Right ventricle myocardium inferior (tissue), 1 donor: Measurements from ENCODE around the gene ABCB7. TPM values are rescaled to one million over a fixed set of nuclear protein-coding genes. Genes with fewer than 3 reads are reported as not detected.
"Not testable (repeated sequence)": the region's sequence is repeated elsewhere in the genome, so short reads cannot be mapped to it uniquely, and the experiment has no call there.

Experiments
- ATAC-seq: fragments of 200-7000 bp; cut with Tn5 transposase; one replicate; pipeline ENCODE4 v1.9.1; 2020; ENCODE audit warnings: mild to moderate bottlenecking, moderate library complexity
- DNase-seq: peaks from one replicate; pipeline ENCODE4 v3.0.0; 2021; ENCODE audit errors: missing footprints
- intact Hi-C: fragments of 100-400 bp; cut with DNase I; formaldehyde crosslinking; loops from one replicate; pipeline ENCODE4 v1.11.0; 2022
- long read RNA-seq: library from polyadenylated mRNA; unstranded; transcript quantifications from one replicate; pipeline ENCODE4 v2.0.0, GENCODE V29; 2021
- total RNA-seq: library from RNA; stranded (reverse); fragmentation: NEBNext Ultra II Directional; extraction: Animal tissue kit (Norgen Biotek cat#: 25700); gene quantifications from one replicate; pipeline ENCODE4 v1.2.1, GENCODE V29; 2021
- donor health status: DM: no; HTN: yes; CAD: no; lungs with severe emphysema.

The ABCB7 gene
- 37.7 TPM for total RNA-seq
- long read RNA-seq, full-length matches to known transcripts: 23 of 25 reads
- long read RNA-seq, partial matches to known transcripts: 1 of 25 reads
- long read RNA-seq, other reads (novel, unspliced or antisense): 1 of 25 reads

DNA sequence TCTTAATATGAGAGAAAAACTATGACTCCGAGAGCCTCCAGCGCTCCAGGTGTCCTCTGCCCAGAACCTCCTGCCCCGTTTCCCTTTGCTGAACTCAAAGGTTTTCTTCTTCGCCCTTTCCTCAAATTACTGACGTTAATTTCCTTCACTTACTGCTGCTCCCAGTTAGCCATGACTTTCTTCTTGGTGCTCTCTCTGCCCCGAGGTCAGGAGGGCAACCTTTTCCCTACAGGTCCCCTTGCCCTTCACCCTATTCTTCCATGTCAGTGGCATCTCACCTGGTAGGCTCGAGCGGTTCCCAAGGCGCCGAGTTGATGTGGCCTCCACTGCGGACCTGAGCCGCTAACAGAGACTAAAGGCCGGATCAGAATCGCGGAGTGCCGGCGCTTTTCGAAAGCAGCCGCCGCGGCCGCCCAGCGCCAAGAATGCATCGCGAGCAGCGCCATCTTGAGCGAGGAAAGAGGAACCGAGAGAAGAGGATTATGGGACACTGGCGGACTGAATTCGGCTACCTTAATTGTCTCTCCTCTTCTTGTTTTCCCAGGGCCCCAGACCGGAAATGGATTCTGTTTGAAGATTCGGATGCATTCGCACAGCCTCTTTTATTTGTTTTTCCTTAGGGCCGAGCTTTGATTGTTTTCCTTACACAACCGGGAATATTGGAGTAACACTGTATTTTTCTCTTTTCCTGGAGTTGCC, at the start of gene ABCB7:
Gene ABCB7 (minus strand): TSS at position 457 of the 699 bp plus-strand sequence. CDS start 11 bp downstream, at position 446.
- ATAC-seq (peak; percentile 92), DNase-seq (peak; percentile 63)
- intact Hi-C loops: loop anchor here (2.0 to 10.0 kb wide), 3 partner anchors 51 to 449 kb away; partner anchors contain the start of gene UPRT

DNA sequence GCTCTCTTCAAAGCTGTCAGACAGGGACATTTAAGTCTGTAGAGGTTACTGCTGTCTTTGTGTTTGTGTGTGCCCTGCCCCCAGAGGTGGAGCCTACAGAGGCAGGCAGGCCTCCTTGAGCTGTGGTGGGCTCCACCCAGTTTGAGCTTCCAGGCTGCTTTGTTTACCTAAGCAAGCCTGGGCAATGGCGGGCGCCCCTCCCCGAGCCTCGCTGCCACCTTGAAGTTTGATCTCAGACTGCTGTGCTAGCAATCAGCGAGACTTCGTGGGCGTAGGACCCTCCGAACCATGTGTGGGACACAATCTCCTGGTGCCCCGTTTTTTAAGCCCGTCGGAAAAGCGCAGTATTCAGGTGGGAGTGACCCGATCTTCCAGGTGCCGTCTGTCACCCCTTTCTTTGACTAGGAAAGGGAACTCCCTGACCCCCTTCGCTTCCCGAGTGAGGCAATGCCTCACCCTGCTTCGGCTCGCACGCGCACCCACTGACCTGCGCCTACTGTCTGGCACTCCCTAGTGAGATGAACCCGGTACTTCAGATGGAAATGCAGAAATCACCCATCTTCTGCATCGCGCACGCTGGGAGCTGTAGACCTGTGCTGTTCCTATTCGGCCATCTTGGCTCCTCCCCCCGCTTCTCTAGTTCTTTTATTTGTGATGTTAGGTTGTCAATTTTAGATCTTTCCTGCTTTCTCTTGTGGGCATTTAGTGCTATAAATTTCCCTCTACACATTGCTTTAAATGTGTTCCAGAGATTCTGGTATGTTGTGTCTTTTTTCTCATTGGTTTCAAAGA, 32.5 kb upstream of the ABCB7 start:
- DNase-seq, intact Hi-C loops, ATAC-seq: not testable (repeated sequence)

DNA sequence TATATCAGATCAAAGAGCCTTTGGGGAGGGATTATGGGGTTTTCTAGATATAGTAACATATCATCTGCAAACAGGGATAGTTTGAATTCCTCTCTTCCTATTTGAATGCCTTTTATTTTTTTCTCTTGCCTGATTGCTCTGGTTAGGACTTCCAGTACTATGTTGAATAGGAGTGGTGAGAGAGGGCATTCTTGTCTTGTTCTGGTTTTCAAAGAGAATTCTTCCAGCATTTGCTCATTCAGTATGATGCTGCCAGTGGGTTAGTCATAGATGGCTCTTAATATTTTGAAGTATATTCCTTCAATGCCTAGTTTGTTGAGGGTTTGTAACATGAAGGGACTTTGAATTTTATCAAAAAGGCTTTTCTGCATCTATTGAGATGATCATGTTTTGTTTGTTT, 25.6 kb upstream of the ABCB7 start:
- DNase-seq (no peak), ATAC-seq (no peak)
- intact Hi-C loops: no loop called here

DNA sequence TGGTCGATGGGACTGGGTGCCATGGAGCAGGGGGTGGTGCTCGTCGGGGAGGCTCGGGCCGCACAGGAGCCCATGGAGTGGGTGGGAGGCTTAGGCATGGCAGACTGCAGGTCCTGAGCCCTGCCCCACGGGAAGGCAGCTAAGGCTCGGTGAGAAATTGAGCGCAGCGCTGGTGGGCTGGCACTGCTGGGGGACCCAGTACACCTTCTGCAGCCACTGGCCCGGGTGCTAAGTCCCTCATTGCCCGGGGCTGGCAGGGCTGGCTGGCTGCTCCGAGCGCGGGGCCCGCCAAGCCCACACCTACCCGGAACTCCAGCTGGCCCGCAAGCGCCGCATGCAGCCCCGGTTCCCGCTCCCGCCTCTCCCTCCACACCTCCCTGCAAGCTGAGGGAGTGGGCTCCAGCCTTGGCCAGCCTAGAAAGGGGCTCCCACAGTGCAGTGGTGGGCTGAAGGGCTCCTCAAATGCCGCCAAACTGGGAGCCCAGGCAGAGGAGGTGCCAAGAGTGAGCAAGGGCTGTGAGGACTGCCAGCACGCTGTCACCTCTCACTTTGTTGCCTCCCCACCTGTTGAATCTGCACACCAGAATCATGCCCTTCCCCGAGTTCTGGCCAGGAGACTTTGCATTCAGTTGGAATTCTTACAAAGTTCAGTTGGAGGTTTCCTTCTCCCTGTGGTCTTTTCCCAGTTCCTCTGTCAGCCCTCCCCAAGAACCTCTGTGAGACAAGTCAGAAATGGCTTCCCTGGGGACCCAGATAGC, 23.6 kb upstream of the ABCB7 start:
- intact Hi-C loops, ATAC-seq, DNase-seq: not testable (repeated sequence)

DNA sequence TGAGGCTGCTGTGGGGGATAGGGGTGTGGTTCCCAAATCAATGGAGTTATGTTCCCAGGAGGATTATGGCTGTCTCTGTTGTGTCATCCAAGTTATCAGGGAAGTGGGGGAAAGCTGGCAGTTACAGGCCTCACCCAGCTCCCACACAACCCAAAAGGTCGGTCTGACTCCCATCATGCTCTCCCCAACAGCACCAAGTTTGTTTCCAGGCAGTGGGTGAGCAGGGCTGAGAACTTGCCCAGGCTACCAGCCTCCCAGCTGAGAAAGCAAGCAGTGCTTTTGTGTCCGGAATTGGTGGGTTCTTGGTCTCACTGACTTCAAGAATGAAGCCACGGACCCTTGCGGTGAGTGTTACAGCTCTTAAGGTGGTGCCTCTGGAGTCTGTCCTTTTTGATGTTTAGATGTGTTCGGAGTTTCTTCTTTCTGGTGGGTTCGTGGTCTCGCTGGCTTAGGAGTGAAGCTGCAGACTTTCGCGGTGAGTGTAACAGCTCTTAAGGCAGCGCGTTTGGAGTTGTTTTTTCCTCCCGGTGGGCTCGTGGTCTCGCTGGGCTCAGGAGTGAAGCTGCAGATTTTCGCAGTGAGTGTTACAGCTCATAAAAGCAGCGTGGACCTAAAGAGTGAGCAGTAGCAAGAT, 16.3 kb upstream of the ABCB7 start:
- ATAC-seq, DNase-seq, intact Hi-C loops: not testable (repeated sequence)

DNA sequence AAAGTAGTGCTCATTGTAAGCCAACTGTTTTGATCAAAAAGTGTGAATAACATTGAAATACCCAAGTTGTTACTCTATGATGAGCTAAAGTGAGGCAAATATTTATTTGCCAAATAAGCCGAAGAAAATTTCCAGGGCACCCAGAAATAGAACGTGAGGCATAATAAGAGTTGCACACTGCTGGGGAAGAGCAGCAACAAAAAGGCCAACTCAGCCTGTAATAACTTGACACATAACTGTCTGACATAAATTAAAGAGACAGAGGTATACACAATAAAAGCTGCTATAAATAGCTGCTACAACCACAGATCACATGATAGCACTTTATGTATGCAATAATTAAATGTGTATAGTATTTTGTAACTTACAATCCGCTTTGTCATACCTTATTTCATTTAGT, 2.0 kb upstream of the ABCB7 start:
- ATAC-seq (no peak), DNase-seq (no peak)
- intact Hi-C loops: loop anchor here (10.0 kb wide), 2 partner anchors 53 to 447 kb away; no protein-coding TSS in a partner anchor

DNA sequence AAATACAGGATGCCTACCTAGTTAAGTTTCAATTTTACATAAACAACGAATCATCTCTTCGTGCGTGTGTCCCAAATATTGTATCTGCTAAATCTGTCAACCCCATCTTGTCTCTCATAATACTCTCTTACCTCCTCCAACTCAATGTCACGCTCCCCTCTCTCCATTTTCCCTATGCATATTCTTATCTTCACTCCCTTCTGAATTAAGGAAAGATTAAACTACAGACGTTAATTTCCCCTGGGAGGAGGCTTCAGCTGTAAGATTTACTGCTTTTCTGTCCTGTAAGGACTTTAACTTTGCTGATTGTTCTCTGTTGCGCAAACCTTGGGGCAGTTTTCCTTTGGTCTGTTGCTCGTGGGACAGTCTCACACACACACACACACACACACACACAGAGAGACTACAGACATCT, 455 bp upstream of the ABCB7 start:
- intact Hi-C loops: loop anchor here (2.0 to 10.0 kb wide), 3 partner anchors 52 to 448 kb away; partner anchors contain the start of gene UPRT
- DNase-seq (no peak), ATAC-seq (no peak)

DNA sequence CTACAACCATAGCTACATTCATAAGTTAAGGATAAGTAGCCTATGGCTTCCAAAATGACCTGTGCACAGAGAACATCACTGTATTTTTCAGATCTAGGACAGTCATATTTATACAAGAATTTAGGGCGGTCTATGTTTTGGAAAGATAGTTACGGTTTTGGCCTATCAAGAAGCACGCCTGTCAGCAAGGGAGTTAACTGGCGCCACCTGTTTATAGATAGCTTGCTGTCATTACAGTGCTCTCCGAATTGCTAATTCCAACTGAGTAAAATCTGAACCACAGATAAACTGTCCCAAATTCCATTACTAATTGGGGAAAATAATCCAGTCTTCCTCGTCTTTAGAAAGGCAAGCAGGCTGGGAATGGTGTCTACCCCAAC, 646 bp downstream of the ABCB7 start:
- DNase-seq (no peak), ATAC-seq (no peak)
- intact Hi-C loops: loop anchor here (10.0 kb wide), 2 partner anchors 51 to 449 kb away; no protein-coding TSS in a partner anchor

DNA sequence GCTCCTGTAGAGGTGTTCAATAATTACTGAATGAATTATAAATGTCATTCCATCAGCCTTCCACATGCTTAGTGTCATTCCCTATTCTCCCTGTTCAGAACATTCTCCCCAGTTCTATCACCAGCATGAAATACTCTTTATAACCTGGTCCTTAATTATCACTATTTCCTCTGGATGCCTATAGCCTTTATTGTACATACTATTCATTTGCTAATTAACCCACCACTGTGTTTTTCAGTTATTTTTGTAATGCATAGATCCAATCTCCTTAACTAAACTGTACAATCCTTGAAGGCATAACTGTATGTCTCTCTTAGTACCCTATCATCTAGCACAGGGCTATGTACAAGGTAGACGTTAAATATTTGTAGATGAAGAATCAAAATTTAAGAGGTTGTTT, 1.2 kb downstream of the ABCB7 start:
- intact Hi-C loops: loop anchor here (10.0 kb wide), 2 partner anchors 50 to 450 kb away; no protein-coding TSS in a partner anchor

DNA sequence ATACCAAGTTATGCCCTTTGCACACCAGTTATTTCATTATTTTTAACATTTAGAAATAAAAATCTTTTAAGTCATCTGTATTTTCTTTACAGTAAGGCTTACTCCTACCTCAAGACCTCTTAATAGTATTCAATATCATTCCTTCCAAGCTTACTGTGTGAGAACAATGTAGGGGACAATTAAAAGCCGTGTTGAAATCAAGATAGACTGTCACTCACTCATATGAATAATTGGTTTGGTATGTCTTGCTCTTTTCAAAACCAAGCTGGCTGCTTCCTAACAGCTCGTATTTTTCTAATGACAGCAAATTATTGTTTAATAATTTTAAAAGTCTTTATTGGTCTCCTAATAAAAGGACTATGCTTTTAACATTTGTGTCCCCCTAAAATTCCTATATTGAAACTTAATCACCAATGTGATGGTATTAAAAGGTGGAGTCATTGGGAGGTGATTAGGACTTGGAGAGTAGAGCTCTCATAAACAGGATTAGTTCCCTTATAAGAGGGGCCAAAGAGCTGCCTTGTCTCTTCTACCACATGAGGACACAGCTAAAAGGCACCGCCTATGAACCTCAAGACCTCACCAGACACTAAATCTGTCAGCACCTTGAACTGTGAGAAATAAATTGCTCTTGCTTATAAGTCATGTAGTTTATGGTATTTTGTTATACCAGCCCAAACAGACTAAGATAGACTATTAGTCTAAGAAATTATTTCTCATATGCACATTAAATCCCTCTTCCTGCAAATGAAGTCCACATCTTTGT, 4.1 kb downstream of the ABCB7 start:
- DNase-seq (no peak), ATAC-seq (no peak)
- intact Hi-C loops: loop anchor here (10.0 kb wide), 2 partner anchors 47 to 453 kb away; no protein-coding TSS in a partner anchor

More for the DNA sequence above, 1.2 kb downstream of the ABCB7 start:
- ATAC-seq (no peak), DNase-seq (no peak)

DNA sequence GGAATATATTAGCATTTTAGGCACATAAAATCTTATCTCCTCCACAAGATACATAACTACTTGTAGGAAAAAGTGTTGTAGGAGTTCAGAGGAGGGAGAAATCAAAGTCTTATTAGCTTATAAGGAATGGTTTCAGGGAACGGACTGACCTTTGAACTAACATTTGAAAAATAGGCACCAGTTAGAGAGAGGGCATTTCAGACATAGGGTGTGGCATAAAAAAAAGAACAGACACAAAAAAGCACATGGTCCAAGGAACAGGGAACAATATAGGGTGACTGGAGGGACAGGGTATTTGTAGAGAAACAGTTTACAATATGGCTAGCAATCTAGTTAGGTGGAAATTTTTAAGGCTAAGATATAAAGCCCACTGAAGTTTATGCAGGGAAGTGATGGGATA, 6.4 kb downstream of the ABCB7 start:
- ATAC-seq: no peak
- intact Hi-C loops: loop anchor here (10.0 kb wide), 2 partner anchors 45 to 455 kb away; no protein-coding TSS in a partner anchor

DNA sequence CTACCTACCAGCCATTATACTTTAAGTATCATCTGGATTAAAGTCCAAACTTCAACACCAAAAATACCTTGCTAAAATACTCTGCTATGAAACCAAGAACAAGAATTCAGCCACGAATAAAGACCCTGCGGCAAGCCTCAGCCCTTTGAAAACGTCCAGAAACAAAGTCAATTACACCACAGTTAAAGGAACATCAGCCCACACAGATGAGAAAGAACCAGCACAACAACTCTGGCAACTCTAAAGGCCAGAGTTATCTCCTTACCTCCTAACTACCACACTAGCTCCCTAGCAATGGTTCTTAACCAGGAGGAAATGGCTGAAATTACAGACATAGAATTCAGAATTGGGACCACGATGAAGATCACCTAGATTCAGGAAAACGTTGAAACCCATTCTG, 23.4 kb downstream of the ABCB7 start:
- ATAC-seq: no peak
- intact Hi-C loops: no loop called here
- DNase-seq: no peak

More for the DNA sequence above, 6.4 kb downstream of the ABCB7 start:
- no peak for DNase-seq

DNA sequence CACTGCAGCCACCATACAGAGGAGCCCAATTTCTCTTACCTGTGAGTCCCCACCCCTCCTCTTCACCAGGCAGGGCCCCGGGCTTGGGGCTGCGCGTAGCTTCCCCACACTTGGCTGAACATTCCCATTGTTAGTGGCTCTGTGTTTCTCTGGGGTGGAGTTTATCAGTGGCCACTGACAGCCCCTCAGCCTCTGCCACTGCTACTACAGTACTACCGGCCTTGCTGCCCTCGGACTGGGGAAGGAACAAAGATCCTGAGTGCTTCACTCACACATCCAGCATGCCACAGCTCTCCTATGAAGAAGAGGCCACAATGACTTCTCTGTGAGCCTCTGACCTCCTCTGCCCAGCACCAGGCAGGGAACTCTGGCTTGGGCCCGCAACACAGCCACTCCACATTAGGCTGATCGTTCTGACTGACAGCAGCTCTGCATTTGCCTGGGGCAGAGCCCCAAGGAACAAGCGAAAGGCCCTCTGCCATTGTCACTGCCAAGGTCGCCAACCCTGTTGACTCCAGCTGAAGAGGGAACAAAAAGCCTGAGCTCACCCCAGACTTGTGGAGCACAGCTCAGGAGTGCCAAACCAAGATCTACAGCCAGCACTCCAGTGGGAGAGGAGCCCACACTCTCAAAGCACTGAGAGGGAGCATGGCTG, 24.0 kb downstream of the ABCB7 start:
- peak; percentile 57 for ATAC-seq
- intact Hi-C loops: no loop called here
- no peak for DNase-seq

DNA sequence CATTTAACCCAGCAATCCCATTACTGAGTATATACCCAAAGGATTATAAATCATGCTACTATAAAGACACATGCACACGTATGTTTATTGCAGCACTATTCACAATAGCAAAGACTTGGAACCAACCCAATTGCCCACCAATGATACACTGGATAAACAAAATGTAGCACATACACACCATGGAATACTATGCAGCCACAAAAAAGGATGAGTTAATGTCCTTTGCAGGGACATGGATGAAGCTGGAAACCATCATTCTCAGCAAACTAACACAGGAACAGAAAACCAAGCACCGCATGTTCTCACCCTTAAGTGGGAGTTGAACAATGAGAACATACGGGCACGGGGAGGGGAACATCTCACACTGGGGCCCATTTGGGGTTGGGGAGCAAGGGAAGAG, 27.0 kb downstream of the ABCB7 start:
- DNase-seq, intact Hi-C loops, ATAC-seq: not testable (repeated sequence)

DNA sequence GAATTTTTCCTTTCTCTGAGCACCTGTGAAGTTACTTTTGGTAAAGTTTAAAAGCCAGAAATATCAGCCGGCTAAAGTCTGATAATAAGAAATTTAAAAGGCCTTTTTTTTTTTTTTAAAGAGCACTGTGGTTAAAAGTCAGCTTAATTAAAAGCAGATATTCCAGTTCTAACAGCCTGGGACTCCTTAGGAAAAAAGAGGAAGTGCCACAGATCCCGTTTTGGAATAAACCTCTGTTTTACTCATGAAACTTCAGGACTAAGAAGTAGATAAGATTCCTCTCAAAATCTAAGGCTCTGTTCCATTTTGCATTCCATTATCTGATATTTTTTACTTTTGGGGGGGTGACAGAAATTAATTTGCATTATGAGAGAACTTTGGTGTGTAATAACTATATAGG, 37.8 kb downstream of the ABCB7 start:
- DNase-seq: no peak
- ATAC-seq: no peak
- intact Hi-C loops: no loop called here

DNA sequence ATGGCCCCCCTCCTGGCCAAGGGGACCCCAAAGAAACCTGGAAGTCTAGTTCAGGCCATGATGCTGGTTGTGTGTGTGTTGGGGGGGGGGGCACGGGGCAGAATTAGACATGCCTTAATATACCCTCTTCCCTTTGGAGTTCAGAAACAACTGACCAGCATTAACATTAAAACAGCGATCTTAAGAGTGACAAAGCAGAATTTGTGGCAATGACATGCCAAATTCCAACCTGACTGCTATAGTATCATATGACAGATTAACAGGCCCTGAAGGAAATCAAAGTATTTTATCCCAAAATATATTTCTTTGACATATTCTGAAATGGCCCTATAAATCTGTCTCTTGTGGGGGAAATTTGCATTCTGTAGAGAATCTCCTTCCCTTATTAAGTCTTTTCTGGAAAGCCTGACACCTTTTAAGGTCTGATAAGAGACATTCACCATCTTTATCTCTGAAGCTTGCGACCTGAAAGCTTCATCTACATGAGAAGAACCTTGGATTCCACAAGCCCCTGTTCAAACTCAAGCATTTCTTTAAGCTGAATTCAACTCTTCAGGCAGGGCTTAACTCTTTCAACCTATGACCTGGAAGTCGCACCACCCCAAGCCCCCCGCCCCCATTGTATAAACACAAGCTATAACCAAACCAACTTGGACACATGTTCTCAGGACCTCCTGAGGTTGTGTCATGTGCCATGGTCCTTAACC, 40.2 kb downstream of the ABCB7 start:
- intact Hi-C loops: no loop called here
- DNase-seq (no peak), ATAC-seq (no peak)
